Hematopoietic multipotent progenitor cell (in vitro differentiated cells): ENCODE results near the gene COL1A2. TPM values are rescaled to one million over a fixed set of nuclear protein-coding genes. Genes with fewer than 3 reads are reported as not detected.

Experiments
- DNase-seq, 3 donors: peaks; one replicate each; pipeline ENCODE4 v3.0.0-alpha.2; 2011 to 2015; ENCODE audit warnings: low read depth in 2 of 3, low spot score in 2 of 3
- total RNA-seq: library from RNA; depleted of rRNA; stranded (reverse); fragments of >200 nt; gene quantifications from one replicate; pipeline ENCODE4 v1.2.3, GENCODE V29; 2012

COL1A2 gene
- total RNA-seq: not detected

DNA sequence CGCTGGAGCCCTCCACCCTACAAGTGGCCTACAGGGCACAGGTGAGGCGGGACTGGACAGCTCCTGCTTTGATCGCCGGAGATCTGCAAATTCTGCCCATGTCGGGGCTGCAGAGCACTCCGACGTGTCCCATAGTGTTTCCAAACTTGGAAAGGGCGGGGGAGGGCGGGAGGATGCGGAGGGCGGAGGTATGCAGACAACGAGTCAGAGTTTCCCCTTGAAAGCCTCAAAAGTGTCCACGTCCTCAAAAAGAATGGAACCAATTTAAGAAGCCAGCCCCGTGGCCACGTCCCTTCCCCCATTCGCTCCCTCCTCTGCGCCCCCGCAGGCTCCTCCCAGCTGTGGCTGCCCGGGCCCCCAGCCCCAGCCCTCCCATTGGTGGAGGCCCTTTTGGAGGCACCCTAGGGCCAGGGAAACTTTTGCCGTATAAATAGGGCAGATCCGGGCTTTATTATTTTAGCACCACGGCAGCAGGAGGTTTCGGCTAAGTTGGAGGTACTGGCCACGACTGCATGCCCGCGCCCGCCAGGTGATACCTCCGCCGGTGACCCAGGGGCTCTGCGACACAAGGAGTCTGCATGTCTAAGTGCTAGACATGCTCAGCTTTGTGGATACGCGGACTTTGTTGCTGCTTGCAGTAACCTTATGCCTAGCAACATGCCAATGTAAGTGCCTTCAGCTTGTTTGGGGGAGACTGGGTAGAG lies at the start of gene COL1A2:
Gene COL1A2 (plus strand): TSS at position 459 of the 704 bp plus-strand sequence. CDS start 137 bp downstream, at position 596.
- DNase-seq: peak in 2 of 3 donors; percentile 8 to 27

DNA sequence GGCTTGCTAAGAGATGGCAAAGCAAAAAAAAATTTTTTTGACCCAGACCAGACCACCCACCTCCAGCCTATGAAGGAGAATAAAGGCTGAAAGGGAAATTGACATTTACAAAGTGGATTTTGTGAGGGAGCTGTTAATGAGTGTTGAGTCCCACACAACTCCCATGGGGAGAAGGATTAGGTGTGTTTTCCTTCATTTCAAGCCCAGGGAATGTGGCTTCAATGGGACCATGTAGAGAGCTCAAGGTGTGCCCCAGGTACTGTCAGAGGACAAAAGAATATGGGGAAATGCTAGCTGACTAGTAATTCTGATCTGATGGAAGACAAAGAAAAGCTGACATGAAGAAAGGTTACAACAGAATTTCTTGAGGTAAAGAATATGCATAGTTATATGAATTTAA lies 48.8 kb upstream of the COL1A2 start:
- no peak for DNase-seq

DNA sequence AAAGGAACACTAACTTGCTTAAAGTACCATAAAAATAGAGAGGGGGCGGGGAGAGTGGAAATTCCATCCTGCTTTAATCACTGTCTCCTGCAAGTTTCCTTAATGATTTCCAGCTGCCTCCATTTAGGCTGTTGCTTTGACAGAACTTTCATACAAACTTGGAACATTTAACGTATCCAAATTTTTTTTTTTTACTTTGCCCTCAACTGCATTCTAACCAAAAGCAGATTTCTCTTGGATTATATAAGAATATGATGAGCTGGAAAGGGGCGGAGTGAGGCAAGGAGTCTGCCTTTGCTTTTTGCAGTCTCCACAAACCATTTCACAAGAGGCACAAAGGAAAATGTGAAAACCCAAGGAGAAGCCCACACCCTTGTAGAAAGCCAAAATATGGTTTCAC lies 46.6 kb upstream of the COL1A2 start:
- DNase-seq: no peak

DNA sequence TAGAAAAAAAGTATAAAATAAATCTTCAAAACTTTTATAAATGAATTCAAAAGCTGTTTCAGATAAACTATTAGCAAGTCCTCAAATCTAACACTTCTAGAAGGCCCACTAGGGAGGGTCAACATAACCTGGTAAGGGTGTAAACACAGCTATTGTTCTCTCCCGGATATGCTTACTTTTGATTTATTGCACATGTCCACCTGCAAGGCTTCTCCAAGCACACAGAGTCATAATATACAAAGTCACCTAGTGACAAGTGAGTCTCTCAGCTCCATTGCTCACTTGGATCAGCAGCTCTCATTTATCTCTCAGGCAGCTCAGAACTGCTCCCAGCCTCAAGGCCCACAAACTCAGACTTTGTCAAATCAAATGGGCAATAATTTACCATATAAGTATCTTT lies 44.0 kb upstream of the COL1A2 start:
- no peak for DNase-seq

DNA sequence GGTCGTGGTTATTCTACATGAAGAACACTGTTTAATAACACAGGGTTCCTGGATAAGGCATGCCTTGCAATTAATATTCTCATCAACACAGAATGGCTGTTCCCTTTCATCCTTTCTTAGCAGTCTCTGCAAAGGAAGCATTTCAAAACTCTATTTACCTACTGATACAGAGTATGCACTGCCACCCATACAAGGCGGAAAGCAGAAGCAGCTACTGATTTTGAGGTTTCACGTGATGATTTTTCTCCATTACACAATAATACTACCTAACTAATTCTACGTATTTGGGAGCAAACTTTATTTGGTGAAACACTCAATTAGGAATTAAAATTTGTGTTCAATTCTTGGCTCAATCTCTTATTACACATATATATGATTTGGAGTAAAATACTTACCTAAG lies 43.0 kb upstream of the COL1A2 start:
- DNase-seq: no peak

DNA sequence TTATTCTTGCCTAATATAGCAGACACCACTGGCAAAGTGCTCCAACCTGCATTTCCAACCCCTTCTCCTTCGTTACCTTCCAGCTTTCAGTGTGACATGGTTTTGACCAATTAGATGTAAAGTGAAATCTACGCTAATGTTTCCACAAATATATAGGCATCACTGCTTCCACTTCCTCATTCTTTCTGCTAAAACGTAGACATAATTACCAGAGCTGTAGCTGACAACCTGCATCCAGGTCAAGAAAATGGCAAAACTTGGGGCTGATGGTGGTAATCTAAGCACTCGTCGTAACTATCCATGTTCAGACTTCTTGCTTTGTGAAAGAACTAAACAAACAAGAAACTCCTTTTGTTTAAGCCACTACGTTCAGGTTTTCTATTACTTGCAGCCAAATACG lies 41.8 kb upstream of the COL1A2 start:
- no peak for DNase-seq

DNA sequence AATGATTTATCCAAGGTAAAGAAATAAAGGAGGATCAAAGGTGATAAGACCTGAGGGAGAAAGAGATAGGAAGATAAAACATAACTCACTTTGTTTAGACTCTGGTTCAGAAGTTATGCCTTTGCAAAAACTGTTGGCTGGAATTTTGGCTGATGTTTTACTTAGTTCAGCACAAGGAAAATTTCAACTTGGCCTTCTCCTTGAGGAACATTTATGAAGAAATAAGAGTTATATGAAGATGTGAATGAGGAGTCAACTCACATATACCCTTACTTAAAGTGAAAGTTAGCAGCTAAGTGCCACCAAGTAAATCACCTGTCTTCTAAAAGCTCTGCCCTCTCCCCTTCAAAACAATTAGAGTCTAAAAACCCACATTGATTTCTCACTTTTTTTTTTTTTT lies 39.7 kb upstream of the COL1A2 start:
- no peak for DNase-seq

DNA sequence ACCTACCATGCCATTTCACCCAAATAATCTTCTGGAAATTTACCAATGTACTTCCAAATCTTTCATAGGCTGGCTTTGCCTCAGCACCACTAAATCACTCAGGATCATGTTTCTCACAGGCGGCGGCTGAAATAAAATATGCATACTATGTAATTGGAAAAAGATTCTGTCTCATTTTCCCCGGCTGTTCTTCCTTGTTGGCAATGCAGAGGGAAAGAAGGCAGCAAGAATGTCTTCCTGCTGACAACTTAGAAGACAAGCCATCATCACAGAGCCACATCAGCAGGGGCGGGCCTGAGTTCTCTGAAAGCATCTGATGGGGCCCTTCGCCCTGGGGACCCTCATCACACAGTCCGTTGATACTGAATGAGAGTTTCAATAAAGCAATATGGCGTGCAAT lies 39.2 kb upstream of the COL1A2 start:
- DNase-seq: no peak

DNA sequence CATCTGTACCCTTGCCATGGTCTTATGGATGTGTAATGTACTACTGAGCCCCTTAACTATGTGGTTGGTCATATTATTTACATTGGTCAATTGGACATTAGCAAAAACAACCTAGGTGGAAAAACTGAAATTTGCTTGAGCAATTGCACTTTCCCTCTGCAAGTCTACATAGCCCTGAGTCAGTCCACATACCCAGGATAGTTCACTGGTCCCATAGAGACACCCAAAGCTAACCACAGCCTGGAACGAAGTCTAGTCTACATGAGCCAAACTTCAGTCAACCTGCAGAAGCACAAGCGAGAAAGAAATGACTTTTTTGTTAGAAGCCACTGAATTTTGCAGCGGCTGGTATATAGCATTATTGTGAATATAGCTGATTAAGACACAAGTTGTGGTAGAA lies 37.6 kb upstream of the COL1A2 start:
- no peak for DNase-seq

DNA sequence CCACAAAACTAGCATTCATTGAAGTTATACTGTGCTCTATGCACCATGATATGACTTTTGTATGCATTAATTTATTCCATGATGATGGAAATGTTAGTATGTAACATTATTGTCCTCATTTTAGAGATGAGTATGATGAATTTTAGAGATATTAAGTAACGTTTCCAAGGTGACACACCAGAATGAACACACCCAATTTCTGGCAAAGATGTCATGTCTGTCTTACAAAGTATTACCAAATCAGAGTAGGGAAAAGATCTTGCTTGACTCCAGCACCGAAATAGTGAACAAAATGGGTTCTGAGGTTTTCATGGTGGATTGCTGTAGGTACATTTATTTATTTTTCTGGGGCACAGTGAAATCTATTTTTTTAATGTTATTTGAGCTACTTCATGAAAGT lies 33.8 kb upstream of the COL1A2 start:
- DNase-seq: no peak

DNA sequence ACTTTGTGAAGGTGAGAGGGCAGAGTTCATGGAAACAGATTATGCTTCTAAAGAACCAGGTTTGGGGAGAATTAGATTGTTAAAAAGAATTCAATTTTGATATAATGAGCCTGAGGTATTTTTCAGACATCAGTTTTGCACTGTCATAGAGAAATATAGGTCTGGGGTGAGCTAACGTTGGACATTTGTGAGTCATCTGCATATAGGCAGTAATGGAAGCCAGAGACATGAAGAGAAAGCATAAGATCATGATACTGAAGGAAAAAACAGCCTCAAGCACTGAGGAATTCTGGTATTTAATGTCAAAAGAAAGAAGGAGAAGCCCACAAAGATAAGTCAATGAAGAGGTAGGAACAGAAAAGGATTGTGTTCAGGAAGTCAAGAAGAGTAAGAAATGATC lies 32.4 kb upstream of the COL1A2 start:
- no peak for DNase-seq

DNA sequence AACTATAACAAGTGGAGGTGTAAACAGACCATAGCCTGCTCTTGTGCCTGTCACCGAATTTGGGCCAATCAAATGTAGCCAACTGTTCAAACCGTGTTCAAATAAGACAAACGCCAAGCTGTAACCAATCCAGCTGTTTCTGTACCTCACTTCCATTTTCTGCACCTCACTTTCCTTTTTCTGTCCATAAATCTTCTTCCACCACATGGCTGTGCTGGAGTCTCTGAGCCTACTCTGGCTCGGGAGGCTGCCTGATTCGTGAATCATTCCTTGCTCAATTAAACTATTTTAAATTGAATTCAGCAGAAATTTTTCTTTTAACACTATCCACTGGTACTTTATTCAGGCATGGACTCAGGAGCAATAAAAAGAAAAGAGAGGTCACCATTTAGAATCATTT lies 29.9 kb upstream of the COL1A2 start:
- no peak for DNase-seq

DNA sequence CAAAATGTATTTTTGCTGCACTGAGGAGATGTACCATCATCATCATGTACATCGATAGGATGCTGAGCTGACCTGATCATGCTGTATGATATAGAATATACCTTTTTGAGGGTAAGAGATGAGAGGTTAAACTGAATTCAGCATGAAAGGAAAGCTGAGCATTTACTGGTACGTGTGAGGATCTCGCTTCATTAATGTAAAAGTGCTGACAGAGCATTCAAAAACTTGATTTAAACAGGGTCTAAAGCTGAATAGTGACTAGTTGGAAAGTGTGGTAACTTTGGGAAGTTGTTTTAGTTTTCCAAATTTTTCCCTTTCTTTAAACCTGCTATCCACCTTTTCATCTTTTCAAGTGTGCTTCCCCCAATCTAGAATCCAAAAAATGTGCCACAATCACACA lies 28.5 kb upstream of the COL1A2 start:
- DNase-seq: no peak

DNA sequence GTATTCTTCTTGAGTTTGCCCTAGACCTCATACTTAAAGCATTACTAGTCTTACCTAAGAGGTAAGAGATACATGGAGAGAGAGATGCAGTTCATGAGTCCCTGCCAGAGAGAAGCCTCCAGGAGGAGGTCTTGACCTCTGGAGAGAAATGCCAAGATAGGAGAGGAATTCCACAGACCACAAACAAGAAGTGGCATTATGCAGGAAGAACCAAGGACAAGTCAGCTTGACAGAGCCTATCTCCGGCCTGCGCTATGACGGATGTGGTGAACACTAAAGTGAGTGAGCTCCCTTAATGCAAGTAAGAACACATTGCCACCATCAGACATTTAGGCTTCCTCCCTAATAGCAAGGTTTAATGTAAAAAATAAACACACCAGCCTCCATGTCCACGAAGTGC lies 27.9 kb upstream of the COL1A2 start:
- DNase-seq: no peak

DNA sequence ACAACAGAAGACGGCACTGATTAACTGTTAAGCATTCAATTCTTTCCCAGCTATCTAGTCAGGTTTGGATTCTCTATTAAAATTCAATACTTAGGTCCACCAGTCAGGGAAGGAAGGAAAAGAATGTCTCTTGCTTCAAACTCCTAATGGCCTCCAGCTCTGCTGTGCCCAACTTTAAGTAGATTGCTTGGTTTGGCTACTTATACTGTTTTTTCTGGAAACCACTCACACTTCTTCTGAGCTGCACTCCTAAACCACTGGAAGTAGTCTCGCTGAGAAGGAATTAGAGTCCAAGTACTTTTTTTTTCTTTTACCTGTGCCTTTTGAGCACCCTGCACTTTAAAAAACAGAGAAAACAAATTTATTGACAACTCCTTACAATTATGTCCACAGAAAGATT lies 26.7 kb upstream of the COL1A2 start:
- DNase-seq: no peak

DNA sequence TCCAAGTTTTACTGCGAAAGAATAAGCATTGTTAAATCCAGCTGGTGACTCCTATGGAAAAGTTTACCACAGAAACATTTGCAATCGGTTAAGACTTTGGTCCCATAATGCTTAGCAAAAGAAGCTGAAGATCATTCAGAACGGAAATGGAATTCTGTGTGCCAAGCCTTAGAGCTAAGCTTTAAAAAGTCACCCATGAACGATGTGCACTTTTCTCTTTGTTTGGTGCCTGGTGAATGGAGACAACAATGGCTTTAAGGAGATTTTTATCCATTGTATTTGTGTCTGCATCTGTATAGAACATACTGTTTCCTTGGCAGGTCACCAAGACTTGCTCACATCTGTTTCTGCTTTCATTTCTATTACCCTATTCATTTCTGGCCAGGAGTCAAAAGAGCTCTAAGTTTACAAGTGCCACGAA lies 26.3 kb upstream of the COL1A2 start:
- DNase-seq: peak in 2 of 3 donors; percentile 5 to 70

DNA sequence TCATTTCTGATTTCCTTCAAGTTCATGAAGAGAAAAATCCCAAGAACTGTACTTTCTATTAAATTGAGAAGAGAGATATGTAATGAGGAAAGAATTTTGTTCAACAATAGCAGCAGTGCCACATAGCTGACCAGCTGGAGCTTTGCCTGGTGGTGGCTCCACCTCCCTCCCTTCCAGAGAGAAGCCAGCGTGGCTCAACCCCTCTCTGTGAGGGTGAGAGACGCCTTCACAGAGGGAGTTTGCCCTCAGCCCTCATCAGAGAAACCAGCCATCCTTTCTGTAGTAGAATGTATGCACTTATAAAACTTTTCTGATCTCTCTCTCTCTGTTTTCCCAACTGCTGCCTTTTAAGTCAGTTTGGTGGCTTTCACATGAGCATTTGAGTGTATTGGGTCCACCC lies 20.5 kb upstream of the COL1A2 start:
- DNase-seq: no peak

DNA sequence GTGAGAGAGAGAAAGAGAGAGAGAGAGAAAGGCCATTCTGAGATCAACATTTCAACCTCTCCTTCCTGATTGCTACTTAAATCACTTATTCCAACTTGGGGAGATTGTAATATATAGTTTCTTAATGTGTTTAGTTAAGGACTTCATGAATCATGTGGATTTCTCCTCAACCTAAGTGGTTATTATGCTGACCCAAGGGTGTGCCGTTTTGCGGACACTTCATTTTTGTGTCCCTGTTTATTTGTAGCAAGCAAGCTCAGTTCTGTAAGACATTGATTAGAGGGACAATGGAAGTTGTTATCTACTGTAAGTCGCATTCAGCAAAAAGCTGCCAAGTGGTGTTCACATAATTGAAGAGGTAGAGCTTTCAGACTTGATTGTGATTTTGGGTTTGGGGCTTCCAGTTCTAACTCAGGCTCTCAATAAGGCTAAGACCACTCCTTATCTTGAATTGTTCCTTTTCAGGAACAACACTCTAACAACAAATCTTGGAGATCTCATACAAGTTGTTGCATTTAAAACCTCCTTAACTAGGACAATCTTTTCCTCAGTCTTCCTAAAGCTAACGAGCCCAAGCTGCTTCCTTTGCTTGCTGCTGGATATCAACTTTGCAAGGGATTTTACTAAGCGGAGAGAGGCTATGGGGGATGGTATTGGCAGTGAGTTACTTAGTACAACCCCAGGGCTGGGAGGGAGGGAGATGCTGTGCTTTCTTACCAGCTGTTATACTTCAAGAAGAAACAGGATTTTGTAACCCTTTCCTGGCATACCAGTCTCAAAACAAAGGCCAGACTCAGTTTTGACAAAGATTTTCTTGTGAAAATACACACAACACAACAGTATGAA lies 19.8 kb upstream of the COL1A2 start:
- DNase-seq: no peak

DNA sequence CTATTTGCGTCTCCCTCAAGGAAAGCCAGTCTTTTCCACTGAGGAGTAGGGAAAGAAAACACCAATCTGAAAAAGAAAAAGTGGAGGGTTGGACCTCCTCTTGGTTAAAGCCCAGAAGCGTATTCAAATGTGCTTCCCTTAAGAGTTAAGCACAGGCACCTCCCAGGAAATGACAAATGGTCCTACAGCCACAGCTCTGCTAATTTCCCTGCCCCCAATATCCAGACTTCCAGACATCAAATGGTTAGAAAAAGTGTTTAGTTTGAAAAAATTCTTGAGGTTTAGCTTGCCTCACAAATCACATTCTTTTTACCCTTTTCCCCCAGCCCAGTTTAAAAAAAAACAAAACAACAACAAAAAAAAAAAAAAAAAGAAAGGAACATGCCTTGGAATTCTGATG lies 19.0 kb upstream of the COL1A2 start:
- DNase-seq: no peak

DNA sequence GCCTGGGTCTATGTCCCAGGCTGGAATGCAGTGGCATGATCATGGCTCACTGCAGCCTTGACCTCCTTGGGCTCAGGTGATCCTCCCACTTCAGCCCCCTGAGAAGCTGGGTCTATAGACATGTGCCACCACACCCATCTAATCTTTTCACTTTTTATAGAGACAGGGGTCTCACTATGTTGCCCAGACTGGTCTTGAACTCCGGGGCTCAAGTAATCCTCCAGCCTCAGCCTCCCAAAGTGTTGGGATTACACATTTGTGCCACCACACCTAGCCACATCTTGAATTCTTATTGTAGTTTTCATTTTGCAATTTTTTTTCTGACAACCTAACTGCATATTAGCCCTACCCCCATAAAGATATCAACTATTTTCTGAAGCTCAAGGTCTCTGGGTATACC lies 18.4 kb upstream of the COL1A2 start:
- no peak for DNase-seq

DNA sequence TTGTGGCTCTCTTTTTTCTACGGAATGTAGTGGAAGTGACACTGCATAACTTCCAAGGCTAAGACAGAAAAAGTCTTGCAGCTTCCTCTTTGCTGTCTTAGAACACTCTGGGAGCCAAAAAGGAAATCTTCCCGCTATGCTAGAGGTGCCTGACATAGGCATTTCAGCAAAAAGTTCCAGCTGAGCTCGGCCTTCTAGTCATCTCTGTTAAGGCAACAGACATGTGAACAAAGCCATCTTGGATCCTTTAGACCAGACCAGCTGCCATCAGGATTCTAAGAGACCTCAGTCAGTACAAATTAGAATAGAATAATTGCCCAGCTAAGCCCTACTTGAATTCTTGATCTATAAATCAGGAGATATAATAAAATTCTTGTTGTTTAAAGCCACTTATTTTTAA lies 16.3 kb upstream of the COL1A2 start:
- DNase-seq: no peak

DNA sequence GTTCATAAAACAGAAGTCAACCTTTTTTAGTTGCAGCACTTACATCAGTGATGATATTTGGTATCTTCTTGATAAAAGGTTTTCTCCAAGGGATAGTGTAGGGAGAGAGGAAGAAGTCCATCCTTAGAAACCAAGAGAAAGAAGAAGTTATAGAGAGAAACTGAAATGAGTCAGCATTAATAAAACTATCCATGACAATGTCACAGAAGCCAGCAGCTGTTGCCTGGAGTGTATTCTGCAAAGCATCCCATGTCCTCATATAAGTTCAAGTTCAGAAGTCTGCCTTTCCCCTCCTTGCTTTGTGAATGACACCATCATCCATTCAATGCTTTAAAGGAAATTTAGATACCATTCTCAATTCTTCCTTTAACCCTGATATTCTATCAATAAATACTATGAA lies 14.4 kb upstream of the COL1A2 start:
- DNase-seq: no peak
